CD4-positive, alpha-beta T cell (primary cell): ENCODE results near the gene C1QTNF9. TPM values are rescaled to one million over a fixed set of nuclear protein-coding genes. Genes with fewer than 3 reads are reported as not detected.

ENCODE experiments used
- ATAC-seq: fragments of 200-7000 bp; cut with Tn5 transposase; one replicate; pipeline ENCODE4 v1.10.0; 2022; ENCODE audit warnings: mild to moderate bottlenecking; ENCODE audit not compliant: poor library complexity
- CTCF ChIA-PET: fragments of 350-600 bp; sonication (Branson Sonifier 250); formaldehyde crosslinking; loops from one replicate; lab custom pipeline; 2021; ENCODE audit warnings: antibody characterized with exemption, inconsistent platforms; lab: Charles Lee
- POLR2A ChIA-PET: fragments of 350-600 bp; sonication (Branson Sonifier 250); formaldehyde crosslinking; loops from one replicate; lab custom pipeline; 2021; ENCODE audit warnings: antibody characterized with exemption, inconsistent platforms; lab: Charles Lee
- DNase-seq, 14 experiments: peaks; one replicate each; pipeline ENCODE4 v3.0.0-alpha.2; 2013 to 2020; ENCODE audit warnings: mixed read lengths in 2 of 14
- H3K27ac ChIP-seq, 2 donors: one replicate each; pipeline versions ENCODE4 v1.5.1 to v1.7.0; 2013; ENCODE audit warnings: low read length in 2 of 2, low read depth in 1 of 2, mild to moderate bottlenecking in 1 of 2
- H3K27me3 ChIP-seq, 2 experiments: 1 replicate in 1 of 2; 2 replicates in 1 of 2; pipeline versions ENCODE4 v1.6.1 to v1.7.0; 2013; ENCODE audit warnings: low read length in 2 of 2, control low read depth in 1 of 2, mild to moderate bottlenecking in 1 of 2, moderate library complexity in 1 of 2; ENCODE audit not compliant: insufficient read depth in 2 of 2, control insufficient read depth in 1 of 2
- H3K36me3 ChIP-seq: one replicate; pipeline ENCODE4 v1.6.1; 2013; ENCODE audit warnings: low read length, control low read depth; ENCODE audit not compliant: insufficient read depth
- H3K4me1 ChIP-seq: one replicate; pipeline ENCODE4 v1.6.1; 2013; ENCODE audit warnings: low read length, control low read depth; ENCODE audit not compliant: insufficient read depth
- H3K4me3 ChIP-seq: one replicate; pipeline ENCODE4 v1.5.1; 2013; ENCODE audit warnings: mild to moderate bottlenecking, low read length, moderate library complexity
- H3K9me3 ChIP-seq, 2 experiments: 1 replicate in 1 of 2; 2 replicates in 1 of 2; pipeline versions ENCODE4 v1.6.1 to v1.7.0; 2013; ENCODE audit warnings: low read length in 2 of 2, mild to moderate bottlenecking in 2 of 2, control low read depth in 1 of 2, moderate library complexity in 1 of 2; ENCODE audit not compliant: control insufficient read depth in 1 of 2, insufficient read depth in 1 of 2
- H3K27ac Mint-ChIP-seq: one replicate; pipeline ENCODE4 v1.8.0; 2020; ENCODE audit warnings: mixed read lengths
- H3K27me3 Mint-ChIP-seq: one replicate; pipeline ENCODE4 v1.8.0; 2021; ENCODE audit warnings: mixed read lengths
- H3K36me3 Mint-ChIP-seq: one replicate; pipeline ENCODE4 v1.8.0; 2021; ENCODE audit warnings: low read depth, mixed read lengths
- H3K4me1 Mint-ChIP-seq: one replicate; pipeline ENCODE4 v1.8.0; 2021; ENCODE audit warnings: low read depth, mixed read lengths
- H3K4me3 Mint-ChIP-seq: one replicate; pipeline ENCODE4 v1.8.0; 2020; ENCODE audit warnings: mild to moderate bottlenecking, mixed read lengths
- H3K9me3 Mint-ChIP-seq: one replicate; pipeline ENCODE4 v1.8.0; 2020; ENCODE audit warnings: mixed read lengths
- intact Hi-C, 2 experiments: fragments of 100-400 bp; cut with DNase I in 1 of 2; cut with micrococcal nuclease in 1 of 2; formaldehyde crosslinking; loops; one replicate each; pipeline versions ENCODE4 v1.15.1 to v1.9.0; 2023 to 2025; cut with DNase I, micrococcal nuclease
- total RNA-seq, 174 experiments: library from RNA in 2 of 174; stranded (reverse) in 2 of 174; gene quantifications; one replicate each; pipeline ENCODE4 v1.2.3 and lab custom pipeline; 2021 to 2026
- TF ChIP-seq, protein P1 (sequence below): fragments of 200-600 bp; IDR thresholded peaks from one replicate; pipeline ENCODE4 v1.8.0; 2022; ENCODE audit warnings: antibody characterized with exemption, mild to moderate bottlenecking

Gene C1QTNF9
- total RNA-seq, 2 experiments from 2014 or later = not detected

DNA sequence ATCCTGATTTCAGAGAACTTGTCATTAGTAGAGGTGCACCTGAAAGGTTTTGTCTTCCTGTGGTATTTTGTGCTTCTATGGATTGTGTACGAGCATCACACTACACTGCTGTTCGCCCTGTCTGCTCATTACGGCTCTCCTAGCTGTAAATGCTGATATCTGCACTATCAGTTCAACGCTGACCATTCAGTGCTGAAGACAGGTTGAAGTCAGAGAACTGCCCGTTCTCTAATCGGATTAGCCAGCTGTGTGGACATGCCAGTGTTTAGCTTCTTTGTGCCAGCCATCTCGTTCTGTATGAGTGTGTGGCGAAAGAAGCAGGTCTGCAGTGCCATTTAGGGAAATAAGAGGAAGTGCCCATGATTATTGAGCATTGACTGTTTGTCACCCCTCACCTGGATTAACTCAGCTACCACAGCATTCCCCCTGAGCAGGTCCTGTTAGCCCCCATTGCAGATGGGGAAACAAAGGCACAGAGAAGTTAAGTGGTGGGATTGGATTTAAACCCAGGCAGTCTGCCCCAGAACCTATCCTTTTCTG, 21.6 kb upstream of the C1QTNF9 start:
- Histone ChIP-seq H3K27me3 (no peaks in the 10 kb centered on the region), H3K9me3 (no peaks in the 10 kb centered on the region), H3K36me3 (peaks cover 95% of the 10 kb centered on the region), H3K4me1 (peaks cover 2% of the 10 kb centered on the region), H3K4me3 (no peak overlapping the region), H3K27ac (no peak overlapping the region)
- no peak for DNase-seq
- Mint-ChIP-seq H3K27ac (no peak overlapping the region), H3K9me3 (no peaks in the 10 kb centered on the region), H3K27me3 (no peaks in the 10 kb centered on the region), H3K4me1 (peaks cover 15% of the 10 kb centered on the region), H3K4me3 (no peak overlapping the region), H3K36me3 (peaks cover 96% of the 10 kb centered on the region)
- TF ChIP-seq, protein P1, sequence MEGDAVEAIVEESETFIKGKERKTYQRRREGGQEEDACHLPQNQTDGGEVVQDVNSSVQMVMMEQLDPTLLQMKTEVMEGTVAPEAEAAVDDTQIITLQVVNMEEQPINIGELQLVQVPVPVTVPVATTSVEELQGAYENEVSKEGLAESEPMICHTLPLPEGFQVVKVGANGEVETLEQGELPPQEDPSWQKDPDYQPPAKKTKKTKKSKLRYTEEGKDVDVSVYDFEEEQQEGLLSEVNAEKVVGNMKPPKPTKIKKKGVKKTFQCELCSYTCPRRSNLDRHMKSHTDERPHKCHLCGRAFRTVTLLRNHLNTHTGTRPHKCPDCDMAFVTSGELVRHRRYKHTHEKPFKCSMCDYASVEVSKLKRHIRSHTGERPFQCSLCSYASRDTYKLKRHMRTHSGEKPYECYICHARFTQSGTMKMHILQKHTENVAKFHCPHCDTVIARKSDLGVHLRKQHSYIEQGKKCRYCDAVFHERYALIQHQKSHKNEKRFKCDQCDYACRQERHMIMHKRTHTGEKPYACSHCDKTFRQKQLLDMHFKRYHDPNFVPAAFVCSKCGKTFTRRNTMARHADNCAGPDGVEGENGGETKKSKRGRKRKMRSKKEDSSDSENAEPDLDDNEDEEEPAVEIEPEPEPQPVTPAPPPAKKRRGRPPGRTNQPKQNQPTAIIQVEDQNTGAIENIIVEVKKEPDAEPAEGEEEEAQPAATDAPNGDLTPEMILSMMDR = no peak
- intact Hi-C loops = loop anchor here in 1 of 2 experiments (5.0 to 10.0 kb wide), 2 partner anchors 53 to 149 kb away; no protein-coding TSS in a partner anchor
- no peak for ATAC-seq
- ChIA-PET CTCF (interaction anchor here (1.1 to 1.2 kb wide), 2 partner anchors 12 to 17 kb away, joined by 3 to 6 read pairs; no protein-coding TSS in a partner anchor), POLR2A (interaction anchor here (0.6 to 2.3 kb wide), 2 partner anchors 13 to 17 kb away, joined by 3 to 8 read pairs; no protein-coding TSS in a partner anchor)

DNA sequence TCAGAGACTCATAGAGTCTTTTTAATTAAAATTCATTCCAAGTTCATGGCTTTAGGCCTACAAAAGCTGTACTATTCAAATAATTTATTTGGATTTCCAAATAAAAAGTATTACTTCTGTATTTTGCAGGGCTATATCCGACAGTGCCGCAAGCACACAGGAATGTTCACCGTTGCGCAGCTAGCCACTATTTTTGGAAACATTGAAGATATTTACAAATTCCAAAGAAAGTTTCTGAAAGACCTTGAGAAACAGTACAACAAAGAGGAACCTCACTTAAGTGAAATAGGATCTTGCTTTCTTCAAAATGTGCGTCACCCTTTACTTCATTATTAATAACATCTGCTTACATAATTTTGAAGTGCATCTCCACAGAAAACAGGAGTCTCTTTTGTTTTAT, 20.5 kb upstream of the C1QTNF9 start:
- POLR2A ChIA-PET = interaction anchor here (2.3 kb wide), 1 partner anchor 18 kb away, joined by 8 read pairs; no protein-coding TSS in a partner anchor
- H3K4me1 Mint-ChIP-seq = peaks cover 5% of the 10 kb centered on the region
- Histone ChIP-seq H3K27ac (no peak overlapping the region), H3K4me1 (no peaks in the 10 kb centered on the region), H3K4me3 (no peak overlapping the region), H3K27me3 (no peaks in the 10 kb centered on the region), H3K36me3 (peaks cover 95% of the 10 kb centered on the region), H3K9me3 (no peaks in the 10 kb centered on the region)
- no peaks in the 10 kb centered on the region for H3K27me3 Mint-ChIP-seq
- H3K27ac Mint-ChIP-seq = no peak overlapping the region
- CTCF ChIA-PET = interaction anchor here (1.1 to 1.2 kb wide), 2 partner anchors 14 to 18 kb away, joined by 3 to 6 read pairs; no protein-coding TSS in a partner anchor
- DNase-seq (no peak), ATAC-seq (no peak)
- no peaks in the 10 kb centered on the region for H3K9me3 Mint-ChIP-seq
- TF ChIP-seq, protein P1 = no peak
- intact Hi-C loops = loop anchor here in 1 of 2 experiments (5.0 to 10.0 kb wide), 2 partner anchors 54 to 148 kb away; no protein-coding TSS in a partner anchor
- H3K36me3 Mint-ChIP-seq = peaks cover 96% of the 10 kb centered on the region
- H3K4me3 Mint-ChIP-seq = no peak overlapping the region

DNA sequence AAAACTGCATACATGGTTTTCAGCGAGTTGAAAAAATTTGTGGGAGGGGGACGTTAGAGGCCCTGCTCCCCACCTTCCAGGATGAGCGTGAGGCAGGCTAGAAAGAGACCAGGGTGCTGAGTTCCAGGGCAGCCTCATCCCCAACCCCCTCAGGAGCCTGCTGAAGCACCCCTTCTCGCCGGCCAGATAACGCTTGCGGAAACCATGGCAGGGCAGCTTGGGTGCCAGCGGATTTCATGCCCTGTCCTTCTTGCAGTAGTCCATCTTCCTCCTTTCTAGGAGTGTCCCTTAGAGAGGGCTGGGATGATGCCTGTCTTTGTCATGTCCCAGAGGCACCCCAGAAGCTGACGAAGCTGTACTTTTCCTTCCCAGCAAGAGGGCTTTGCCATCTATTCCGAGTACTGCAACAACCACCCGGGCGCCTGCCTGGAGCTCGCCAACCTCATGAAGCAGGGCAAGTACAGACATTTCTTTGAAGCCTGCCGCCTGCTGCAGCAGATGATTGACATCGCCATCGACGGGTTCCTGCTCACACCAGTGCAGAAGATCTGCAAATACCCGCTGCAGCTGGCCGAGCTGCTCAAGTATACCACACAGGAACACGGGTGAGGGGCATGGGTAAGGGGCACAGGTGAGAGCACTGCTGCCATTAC, 19.0 kb upstream of the C1QTNF9 start:
- Histone ChIP-seq H3K36me3 (peaks cover 95% of the 10 kb centered on the region), H3K27ac (no peak overlapping the region), H3K4me1 (no peaks in the 10 kb centered on the region), H3K27me3 (no peaks in the 10 kb centered on the region), H3K4me3 (no peak overlapping the region), H3K9me3 (no peaks in the 10 kb centered on the region)
- H3K27me3 Mint-ChIP-seq = no peaks in the 10 kb centered on the region
- ChIA-PET POLR2A (interaction anchor here (1.4 kb wide), 1 partner anchor 26 kb away, joined by 4 read pairs; no protein-coding TSS in a partner anchor), CTCF (interaction anchor here (1.2 kb wide), 1 partner anchor 62 kb away, joined by 3 read pairs; no protein-coding TSS in a partner anchor)
- peaks cover 3% of the 10 kb centered on the region for H3K4me1 Mint-ChIP-seq
- no peaks in the 10 kb centered on the region for H3K9me3 Mint-ChIP-seq
- no peak for DNase-seq
- H3K4me3 Mint-ChIP-seq = no peak overlapping the region
- no peak for ATAC-seq
- peaks cover 96% of the 10 kb centered on the region for H3K36me3 Mint-ChIP-seq
- TF ChIP-seq, protein P1 = no peak
- intact Hi-C loops = loop anchor here in 1 of 2 experiments (10.0 kb wide), 1 partner anchor 194 kb away; no protein-coding TSS in a partner anchor
- peak overlapping the region; percentile 36 for H3K27ac Mint-ChIP-seq
